ENCODE results near the gene SYT8. TPM values are rescaled to one million over a fixed set of nuclear protein-coding genes. Genes with fewer than 3 reads are reported as not detected.
A peak's percentile ranks its signal among the peaks of the same experiment; 100 is the strongest.

Gene SYT8
- polyA plus RNA-seq, 1 of the 3 experiments (the other 2 are of a cell fraction), result not detected

DNA sequence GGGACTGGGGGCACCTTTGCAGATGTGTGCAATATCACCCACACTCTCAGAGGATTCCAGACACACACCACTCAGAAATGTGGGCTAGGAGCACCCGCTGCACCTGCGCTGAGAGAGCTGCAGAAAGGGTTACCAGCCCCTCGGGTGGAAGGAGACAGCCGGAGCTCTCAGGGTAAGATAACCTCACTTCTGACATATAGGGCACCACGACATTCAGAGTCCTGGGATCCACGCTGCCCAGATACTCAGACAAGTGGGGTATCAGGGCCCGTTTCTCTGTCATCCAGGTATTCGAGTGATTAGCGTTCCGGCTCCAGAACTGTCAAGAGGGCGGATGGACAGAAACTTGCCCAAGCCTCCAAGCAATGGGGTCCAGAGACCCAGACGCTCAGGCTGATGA lies 6.2 kb upstream of the SYT8 start:
- H3K9me2 ChIP-seq, result no peaks in the 10 kb centered on the region
- no peaks in the 10 kb centered on the region for H3K27me3 ChIP-seq (ENCODE audit: insufficient read depth)
- no peaks in the 10 kb centered on the region for H3K36me3 ChIP-seq (replicated peaks in 1 of 2; ENCODE audit: control insufficient read depth in 1 of 2, insufficient read depth in 2 of 2, low read length in 1 of 2)
- no peaks in the 10 kb centered on the region for H3K9me3 ChIP-seq
- no peaks in the 10 kb centered on the region for H4K20me1 ChIP-seq (ENCODE audit: insufficient read depth)
- no peak for DNase-seq
- H3K4me3 ChIP-seq (ENCODE audit: low read depth in 2 of 2, low read length in 1 of 2), result no peak overlapping the region
- no peak overlapping the region for H3K9ac ChIP-seq
- ChIA-PET CTCF (interaction anchor here (1.0 to 20.8 kb wide), 8 partner anchors 10 to 321 kb away, joined by 3 to 585 read pairs (median 4); partner anchors contain the start of genes CTSD, IGF2 and TNNI2), POLR2A (interaction anchor here (1.6 kb wide), 1 partner anchor 127 kb away, joined by 5 read pairs; no protein-coding TSS in a partner anchor)
- H3F3A ChIP-seq (replicated peaks; ENCODE audit: insufficient read depth), result peaks cover 3% of the 10 kb centered on the region
- peak overlapping the region; percentile 41; the same call in 1 of the 2 replicates for H3K4me2 ChIP-seq
- H3K4me1 ChIP-seq (ENCODE audit: control insufficient read depth in 1 of 2, insufficient read depth in 2 of 2, low read depth in 1 of 2, low read length in 1 of 2), result peaks cover 13 to 65% of the 10 kb centered on the region in 2 experiments; a peak in 3 of 4 replicates
- no peaks in the 10 kb centered on the region for H3K79me2 ChIP-seq (ENCODE audit: insufficient read depth)
- 71% methylated on average over 7 of the region's 12 CpGs for WGBS (ENCODE audit: low lambda C conversion rate)
- no peak for TF ChIP-seq FOSL2 (IDR thresholded peaks at IDR 0.05; ENCODE audit: borderline replicate concordance, low read depth)
- H2AFZ ChIP-seq (ENCODE audit: low read depth), result no peak overlapping the region
- H3K27ac ChIP-seq (ENCODE audit: low read depth in 2 of 2, low read length in 1 of 2), result no peak overlapping the region; a peak in 1 of 4 replicates

DNA sequence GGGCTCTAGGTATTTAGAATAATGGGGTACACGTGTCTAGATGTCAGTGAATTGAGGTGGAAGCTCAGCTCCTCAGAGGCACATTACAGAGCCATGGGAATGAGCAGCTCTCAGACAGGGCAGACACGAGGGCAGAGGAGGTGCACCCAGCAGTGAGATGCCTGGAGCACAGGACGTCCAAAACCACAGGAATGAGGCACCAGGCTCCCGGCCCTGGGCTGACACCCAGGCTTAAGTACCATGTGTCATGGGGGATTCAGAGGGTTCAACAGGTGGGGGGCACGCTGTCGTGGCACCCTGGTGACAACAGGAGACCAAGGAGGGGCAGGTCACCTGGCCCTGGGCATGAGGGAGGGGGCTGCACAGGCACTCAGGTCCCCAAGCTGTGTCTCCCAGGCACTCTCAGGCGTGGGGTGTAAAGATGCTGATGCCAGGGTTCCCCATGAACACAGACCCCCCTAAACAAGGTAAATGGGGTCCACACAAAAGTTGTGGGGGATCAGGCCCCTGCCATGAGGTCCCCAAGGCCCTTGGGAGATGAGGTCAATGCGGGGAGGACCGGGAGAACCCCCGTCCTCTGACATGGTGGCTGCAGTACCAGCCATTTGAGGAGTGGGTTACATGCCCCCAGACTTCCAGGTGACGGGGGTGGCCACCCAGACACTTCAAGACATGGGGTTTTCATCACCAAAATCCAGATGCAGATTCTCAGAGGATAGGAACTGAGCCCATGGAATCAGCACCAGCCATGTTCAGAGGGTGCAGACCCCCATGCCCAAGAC lies 5.6 kb upstream of the SYT8 start:
- Histone ChIP-seq H3K27me3 (ENCODE audit: insufficient read depth) (no peaks in the 10 kb centered on the region), H3K9me2 (no peaks in the 10 kb centered on the region), H4K20me1 (ENCODE audit: insufficient read depth) (no peaks in the 10 kb centered on the region), H3K4me1 (ENCODE audit: control insufficient read depth in 1 of 2, insufficient read depth in 2 of 2, low read depth in 1 of 2, low read length in 1 of 2) (peaks cover 13 to 72% of the 10 kb centered on the region in 2 experiments; a peak in 3 of 4 replicates), H3K27ac (ENCODE audit: low read depth in 2 of 2, low read length in 1 of 2) (no peak overlapping the region; a peak in 1 of 4 replicates), H3K4me3 (ENCODE audit: low read depth in 2 of 2, low read length in 1 of 2) (no peak overlapping the region), H3K79me2 (ENCODE audit: insufficient read depth) (no peaks in the 10 kb centered on the region), H3K4me2 (peak overlapping the region; percentile 41; the same call in 1 of the 2 replicates), H3K9me3 (no peaks in the 10 kb centered on the region), H2AFZ (ENCODE audit: low read depth) (no peak overlapping the region), H3K36me3 (replicated peaks in 1 of 2; ENCODE audit: control insufficient read depth in 1 of 2, insufficient read depth in 2 of 2, low read length in 1 of 2) (no peaks in the 10 kb centered on the region), H3K9ac (no peak overlapping the region), H3F3A (replicated peaks; ENCODE audit: insufficient read depth) (peaks cover 3% of the 10 kb centered on the region)
- 48% methylated on average over 8 of the region's 11 CpGs for WGBS (ENCODE audit: low lambda C conversion rate)
- no peak for DNase-seq
- POLR2A ChIA-PET, result no interaction called here
- CTCF ChIA-PET, result interaction anchor here (1.1 to 20.8 kb wide), 7 partner anchors 11 to 321 kb away, joined by 4 to 585 read pairs (median 148); partner anchors contain the start of gene IGF2
- TF ChIP-seq FOXM1 (IDR thresholded peaks at IDR 0.05; ENCODE audit: low read depth) (no peak), TCF12 (IDR thresholded peaks at IDR 0.05) (0 out of 2 replicates have a peak, but pooled peaks have one; percentile 32), MXI1 (IDR thresholded peaks at IDR 0.05; ENCODE audit: low read depth, low read length) (0 out of 2 replicates have a peak, but pooled peaks have one; percentile 19), SIN3A (IDR thresholded peaks at IDR 0.05; ENCODE audit: borderline replicate concordance, low read depth, low read length) (no peak), RFX5 (IDR thresholded peaks at IDR 0.05; ENCODE audit: low read length) (no peak), RAD21 (IDR thresholded peaks at IDR 0.05; ENCODE audit: low read length) (no peak)
- TF ChIP-seq, protein P1, sequence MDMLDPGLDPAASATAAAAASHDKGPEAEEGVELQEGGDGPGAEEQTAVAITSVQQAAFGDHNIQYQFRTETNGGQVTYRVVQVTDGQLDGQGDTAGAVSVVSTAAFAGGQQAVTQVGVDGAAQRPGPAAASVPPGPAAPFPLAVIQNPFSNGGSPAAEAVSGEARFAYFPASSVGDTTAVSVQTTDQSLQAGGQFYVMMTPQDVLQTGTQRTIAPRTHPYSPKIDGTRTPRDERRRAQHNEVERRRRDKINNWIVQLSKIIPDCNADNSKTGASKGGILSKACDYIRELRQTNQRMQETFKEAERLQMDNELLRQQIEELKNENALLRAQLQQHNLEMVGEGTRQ (IDR thresholded peaks at IDR 0.05; ENCODE audit: borderline replicate concordance, low read depth, low read length), result no peak
- TF ChIP-seq, protein P2, sequence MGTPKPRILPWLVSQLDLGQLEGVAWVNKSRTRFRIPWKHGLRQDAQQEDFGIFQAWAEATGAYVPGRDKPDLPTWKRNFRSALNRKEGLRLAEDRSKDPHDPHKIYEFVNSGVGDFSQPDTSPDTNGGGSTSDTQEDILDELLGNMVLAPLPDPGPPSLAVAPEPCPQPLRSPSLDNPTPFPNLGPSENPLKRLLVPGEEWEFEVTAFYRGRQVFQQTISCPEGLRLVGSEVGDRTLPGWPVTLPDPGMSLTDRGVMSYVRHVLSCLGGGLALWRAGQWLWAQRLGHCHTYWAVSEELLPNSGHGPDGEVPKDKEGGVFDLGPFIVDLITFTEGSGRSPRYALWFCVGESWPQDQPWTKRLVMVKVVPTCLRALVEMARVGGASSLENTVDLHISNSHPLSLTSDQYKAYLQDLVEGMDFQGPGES (IDR thresholded peaks at IDR 0.05; ENCODE audit: low read depth, low read length), result no peak
- TF ChIP-seq, protein P3, sequence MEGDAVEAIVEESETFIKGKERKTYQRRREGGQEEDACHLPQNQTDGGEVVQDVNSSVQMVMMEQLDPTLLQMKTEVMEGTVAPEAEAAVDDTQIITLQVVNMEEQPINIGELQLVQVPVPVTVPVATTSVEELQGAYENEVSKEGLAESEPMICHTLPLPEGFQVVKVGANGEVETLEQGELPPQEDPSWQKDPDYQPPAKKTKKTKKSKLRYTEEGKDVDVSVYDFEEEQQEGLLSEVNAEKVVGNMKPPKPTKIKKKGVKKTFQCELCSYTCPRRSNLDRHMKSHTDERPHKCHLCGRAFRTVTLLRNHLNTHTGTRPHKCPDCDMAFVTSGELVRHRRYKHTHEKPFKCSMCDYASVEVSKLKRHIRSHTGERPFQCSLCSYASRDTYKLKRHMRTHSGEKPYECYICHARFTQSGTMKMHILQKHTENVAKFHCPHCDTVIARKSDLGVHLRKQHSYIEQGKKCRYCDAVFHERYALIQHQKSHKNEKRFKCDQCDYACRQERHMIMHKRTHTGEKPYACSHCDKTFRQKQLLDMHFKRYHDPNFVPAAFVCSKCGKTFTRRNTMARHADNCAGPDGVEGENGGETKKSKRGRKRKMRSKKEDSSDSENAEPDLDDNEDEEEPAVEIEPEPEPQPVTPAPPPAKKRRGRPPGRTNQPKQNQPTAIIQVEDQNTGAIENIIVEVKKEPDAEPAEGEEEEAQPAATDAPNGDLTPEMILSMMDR (IDR thresholded peaks at IDR 0.05), result no peak
- TF ChIP-seq, protein P4, sequence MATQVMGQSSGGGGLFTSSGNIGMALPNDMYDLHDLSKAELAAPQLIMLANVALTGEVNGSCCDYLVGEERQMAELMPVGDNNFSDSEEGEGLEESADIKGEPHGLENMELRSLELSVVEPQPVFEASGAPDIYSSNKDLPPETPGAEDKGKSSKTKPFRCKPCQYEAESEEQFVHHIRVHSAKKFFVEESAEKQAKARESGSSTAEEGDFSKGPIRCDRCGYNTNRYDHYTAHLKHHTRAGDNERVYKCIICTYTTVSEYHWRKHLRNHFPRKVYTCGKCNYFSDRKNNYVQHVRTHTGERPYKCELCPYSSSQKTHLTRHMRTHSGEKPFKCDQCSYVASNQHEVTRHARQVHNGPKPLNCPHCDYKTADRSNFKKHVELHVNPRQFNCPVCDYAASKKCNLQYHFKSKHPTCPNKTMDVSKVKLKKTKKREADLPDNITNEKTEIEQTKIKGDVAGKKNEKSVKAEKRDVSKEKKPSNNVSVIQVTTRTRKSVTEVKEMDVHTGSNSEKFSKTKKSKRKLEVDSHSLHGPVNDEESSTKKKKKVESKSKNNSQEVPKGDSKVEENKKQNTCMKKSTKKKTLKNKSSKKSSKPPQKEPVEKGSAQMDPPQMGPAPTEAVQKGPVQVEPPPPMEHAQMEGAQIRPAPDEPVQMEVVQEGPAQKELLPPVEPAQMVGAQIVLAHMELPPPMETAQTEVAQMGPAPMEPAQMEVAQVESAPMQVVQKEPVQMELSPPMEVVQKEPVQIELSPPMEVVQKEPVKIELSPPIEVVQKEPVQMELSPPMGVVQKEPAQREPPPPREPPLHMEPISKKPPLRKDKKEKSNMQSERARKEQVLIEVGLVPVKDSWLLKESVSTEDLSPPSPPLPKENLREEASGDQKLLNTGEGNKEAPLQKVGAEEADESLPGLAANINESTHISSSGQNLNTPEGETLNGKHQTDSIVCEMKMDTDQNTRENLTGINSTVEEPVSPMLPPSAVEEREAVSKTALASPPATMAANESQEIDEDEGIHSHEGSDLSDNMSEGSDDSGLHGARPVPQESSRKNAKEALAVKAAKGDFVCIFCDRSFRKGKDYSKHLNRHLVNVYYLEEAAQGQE (IDR thresholded peaks at IDR 0.05; ENCODE audit: low read depth, low read length), result no peak
- TF ChIP-seq, protein P5, sequence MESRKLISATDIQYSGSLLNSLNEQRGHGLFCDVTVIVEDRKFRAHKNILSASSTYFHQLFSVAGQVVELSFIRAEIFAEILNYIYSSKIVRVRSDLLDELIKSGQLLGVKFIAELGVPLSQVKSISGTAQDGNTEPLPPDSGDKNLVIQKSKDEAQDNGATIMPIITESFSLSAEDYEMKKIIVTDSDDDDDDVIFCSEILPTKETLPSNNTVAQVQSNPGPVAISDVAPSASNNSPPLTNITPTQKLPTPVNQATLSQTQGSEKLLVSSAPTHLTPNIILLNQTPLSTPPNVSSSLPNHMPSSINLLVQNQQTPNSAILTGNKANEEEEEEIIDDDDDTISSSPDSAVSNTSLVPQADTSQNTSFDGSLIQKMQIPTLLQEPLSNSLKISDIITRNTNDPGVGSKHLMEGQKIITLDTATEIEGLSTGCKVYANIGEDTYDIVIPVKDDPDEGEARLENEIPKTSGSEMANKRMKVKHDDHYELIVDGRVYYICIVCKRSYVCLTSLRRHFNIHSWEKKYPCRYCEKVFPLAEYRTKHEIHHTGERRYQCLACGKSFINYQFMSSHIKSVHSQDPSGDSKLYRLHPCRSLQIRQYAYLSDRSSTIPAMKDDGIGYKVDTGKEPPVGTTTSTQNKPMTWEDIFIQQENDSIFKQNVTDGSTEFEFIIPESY (IDR thresholded peaks at IDR 0.05; ENCODE audit: borderline replicate concordance, low read depth), result no peak
- TF ChIP-seq, protein P6, sequence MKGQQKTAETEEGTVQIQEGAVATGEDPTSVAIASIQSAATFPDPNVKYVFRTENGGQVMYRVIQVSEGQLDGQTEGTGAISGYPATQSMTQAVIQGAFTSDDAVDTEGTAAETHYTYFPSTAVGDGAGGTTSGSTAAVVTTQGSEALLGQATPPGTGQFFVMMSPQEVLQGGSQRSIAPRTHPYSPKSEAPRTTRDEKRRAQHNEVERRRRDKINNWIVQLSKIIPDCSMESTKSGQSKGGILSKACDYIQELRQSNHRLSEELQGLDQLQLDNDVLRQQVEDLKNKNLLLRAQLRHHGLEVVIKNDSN (IDR thresholded peaks at IDR 0.05; ENCODE audit: borderline replicate concordance, low read depth), result no peak
